ENCODE data around the gene TNS2. TPM values are rescaled to one million over a fixed set of nuclear protein-coding genes. Genes with fewer than 3 reads are reported as not detected.
A peak's percentile ranks its signal among the peaks of the same experiment; 100 is the strongest.
"Not testable (repeated sequence)": the region's sequence is repeated elsewhere in the genome, so short reads cannot be mapped to it uniquely, and the experiment has no call there.

TNS2 gene
- total RNA-seq, 1 donor from 2014 or later: 0.24 TPM

- H3K27ac Mint-ChIP-seq: no peak overlapping the region
Measured at GRCh38 chr12:53093777-53094393, 44.0 kb downstream of the TNS2 start.

GRCh38 chr12:53094394-53094787 is 44.5 kb downstream of the TNS2 start:
- Mint-ChIP-seq H3K27ac (peak overlapping the region; percentile 18), H3K27me3 (ENCODE audit: insufficient read depth, low read depth) (peaks cover 41% of the 10 kb centered on the region)

More at GRCh38 chr12:53093777-53094393, 44.0 kb downstream of the TNS2 start:
- H3K79me2 ChIP-seq (ENCODE audit: low read depth): no peaks in the 10 kb centered on the region
- H4K20me1 ChIP-seq (ENCODE audit: low read depth): no peaks in the 10 kb centered on the region
- H2AFZ ChIP-seq (replicated peaks): no peak overlapping the region
- peaks cover 21% of the 10 kb centered on the region for H3K4me1 ChIP-seq
- no peak for TF ChIP-seq CTCF (IDR thresholded peaks at IDR 0.05)
- TF ChIP-seq EZH2phosphoT487 (IDR thresholded peaks at IDR 0.05): no peak
- no peak for TF ChIP-seq EZH2 (IDR thresholded peaks at IDR 0.05)
- Mint-ChIP-seq H3K27me3 (ENCODE audit: insufficient read depth, low read depth) (peaks cover 37% of the 10 kb centered on the region), H3K36me3 (no peaks in the 10 kb centered on the region), H3K4me3 (no peak overlapping the region), H3K9me3 (no peaks in the 10 kb centered on the region), H3K4me1 (peaks cover 21% of the 10 kb centered on the region)
- H3F3A ChIP-seq (ENCODE audit: low read depth): peaks cover 13% of the 10 kb centered on the region
- H3K4me2 ChIP-seq: no peak overlapping the region
- H3K9me3 ChIP-seq (ENCODE audit: low read depth): no peaks in the 10 kb centered on the region
- no peak overlapping the region for H3K27ac ChIP-seq
- no peak overlapping the region for H3K4me3 ChIP-seq
- H3K36me3 ChIP-seq: no peaks in the 10 kb centered on the region
- peaks cover 46% of the 10 kb centered on the region for H3K27me3 ChIP-seq
- no peak for DNase-seq (ENCODE audit: low spot score)
- no peak overlapping the region for H3K9ac ChIP-seq

GRCh38 chr12:53094796-53095595 is 45.1 kb downstream of the TNS2 start:
- Mint-ChIP-seq H3K27me3 (ENCODE audit: insufficient read depth, low read depth) (peaks cover 40% of the 10 kb centered on the region), H3K4me1 (peaks cover 27% of the 10 kb centered on the region)

More at GRCh38 chr12:53094394-53094787, 44.5 kb downstream of the TNS2 start:
- Mint-ChIP-seq H3K36me3 (no peaks in the 10 kb centered on the region), H3K9me3 (no peaks in the 10 kb centered on the region), H3K4me1 (peaks cover 26% of the 10 kb centered on the region), H3K4me3 (no peak overlapping the region)
- Histone ChIP-seq H3K36me3 (no peaks in the 10 kb centered on the region), H3K27ac (no peak overlapping the region), H4K20me1 (ENCODE audit: low read depth) (no peaks in the 10 kb centered on the region), H3K79me2 (ENCODE audit: low read depth) (no peaks in the 10 kb centered on the region), H3K9ac (no peak overlapping the region), H2AFZ (replicated peaks) (no peak overlapping the region), H3K4me2 (no peak overlapping the region), H3K27me3 (peaks cover 51% of the 10 kb centered on the region), H3K4me1 (peaks cover 21% of the 10 kb centered on the region), H3K9me3 (ENCODE audit: low read depth) (no peaks in the 10 kb centered on the region), H3K4me3 (no peak overlapping the region), H3F3A (ENCODE audit: low read depth) (peaks cover 13% of the 10 kb centered on the region)
- TF ChIP-seq CTCF (IDR thresholded peaks at IDR 0.05): no peak
- no peak for TF ChIP-seq EZH2phosphoT487 (IDR thresholded peaks at IDR 0.05)
- no peak for TF ChIP-seq EZH2 (IDR thresholded peaks at IDR 0.05)
- DNase-seq (ENCODE audit: low spot score): no peak

GRCh38 chr12:53095596-53095895 is 45.7 kb downstream of the TNS2 start:
- Mint-ChIP-seq H3K4me1 (peaks cover 30% of the 10 kb centered on the region), H3K27me3 (ENCODE audit: insufficient read depth, low read depth) (peaks cover 42% of the 10 kb centered on the region)
- peaks cover 52% of the 10 kb centered on the region for H3K27me3 ChIP-seq
- not testable (repeated sequence) for H3K4me3 ChIP-seq; H3K79me2 ChIP-seq (ENCODE audit: low read depth); H3K27ac Mint-ChIP-seq; H3K9me3 Mint-ChIP-seq; H3K36me3 ChIP-seq; DNase-seq (ENCODE audit: low spot score); H3K4me2 ChIP-seq; H3K9me3 ChIP-seq (ENCODE audit: low read depth); H3K9ac ChIP-seq; H3K27ac ChIP-seq; H4K20me1 ChIP-seq (ENCODE audit: low read depth); H3K36me3 Mint-ChIP-seq; H2AFZ ChIP-seq (replicated peaks); H3K4me3 Mint-ChIP-seq
- H3F3A ChIP-seq (ENCODE audit: low read depth): peaks cover 13% of the 10 kb centered on the region
- peaks cover 21% of the 10 kb centered on the region for H3K4me1 ChIP-seq

More at GRCh38 chr12:53094796-53095595, 45.1 kb downstream of the TNS2 start:
- H2AFZ ChIP-seq (replicated peaks); H3K9me3 ChIP-seq (ENCODE audit: low read depth); H3K36me3 ChIP-seq; H3K9ac ChIP-seq; DNase-seq (ENCODE audit: low spot score); H3K4me2 ChIP-seq; H3K36me3 Mint-ChIP-seq; H3K27ac Mint-ChIP-seq; H3K79me2 ChIP-seq (ENCODE audit: low read depth); H4K20me1 ChIP-seq (ENCODE audit: low read depth); H3K27ac ChIP-seq; H3K4me3 ChIP-seq; H3K9me3 Mint-ChIP-seq: not testable (repeated sequence)
- peaks cover 13% of the 10 kb centered on the region for H3F3A ChIP-seq (ENCODE audit: low read depth)
- peak overlapping the region; percentile 13 for H3K4me3 Mint-ChIP-seq
- peaks cover 21% of the 10 kb centered on the region for H3K4me1 ChIP-seq
- peaks cover 52% of the 10 kb centered on the region for H3K27me3 ChIP-seq

All from neural progenitor cell (in vitro differentiated cells).